C4-2B (cell line): ENCODE data around the gene ZNF675.
"Not testable (repeated sequence)": the region's sequence is repeated elsewhere in the genome, so short reads cannot be mapped to it uniquely, and the experiment has no call there.

Source experiments
- ZFX ChIP-seq: fragments of 450-650 bp; IDR thresholded peaks from 2 replicates; pipeline ENCODE4 v1.6.1; 2017
- TF ChIP-seq, protein P1 (sequence below): fragments of 450-650 bp; conservative IDR thresholded peaks from 2 replicates; pipeline ENCODE4 v1.5.1; 2017; ENCODE audit warnings: mild to moderate bottlenecking

DNA sequence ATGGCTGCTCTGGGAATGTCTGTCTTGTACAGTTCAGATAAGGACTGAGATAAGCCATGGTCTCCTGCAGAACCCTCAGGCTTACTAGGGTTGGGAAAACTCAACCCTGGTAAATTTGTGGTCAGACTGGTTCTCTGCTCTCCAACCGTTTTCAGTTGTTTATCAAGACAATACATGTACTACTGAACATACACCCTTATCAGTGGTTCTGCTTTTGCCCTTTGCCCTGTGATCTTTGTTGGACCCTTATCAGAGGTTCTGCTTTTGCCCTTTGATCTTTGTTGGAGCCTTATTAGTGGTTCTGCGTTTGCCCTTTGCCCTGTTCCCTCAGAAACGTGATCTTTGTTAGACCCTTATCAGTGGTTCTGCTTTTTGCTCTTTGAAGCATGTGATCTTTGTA, 37.2 kb downstream of the ZNF675 start:
- TF ChIP-seq, protein P1, sequence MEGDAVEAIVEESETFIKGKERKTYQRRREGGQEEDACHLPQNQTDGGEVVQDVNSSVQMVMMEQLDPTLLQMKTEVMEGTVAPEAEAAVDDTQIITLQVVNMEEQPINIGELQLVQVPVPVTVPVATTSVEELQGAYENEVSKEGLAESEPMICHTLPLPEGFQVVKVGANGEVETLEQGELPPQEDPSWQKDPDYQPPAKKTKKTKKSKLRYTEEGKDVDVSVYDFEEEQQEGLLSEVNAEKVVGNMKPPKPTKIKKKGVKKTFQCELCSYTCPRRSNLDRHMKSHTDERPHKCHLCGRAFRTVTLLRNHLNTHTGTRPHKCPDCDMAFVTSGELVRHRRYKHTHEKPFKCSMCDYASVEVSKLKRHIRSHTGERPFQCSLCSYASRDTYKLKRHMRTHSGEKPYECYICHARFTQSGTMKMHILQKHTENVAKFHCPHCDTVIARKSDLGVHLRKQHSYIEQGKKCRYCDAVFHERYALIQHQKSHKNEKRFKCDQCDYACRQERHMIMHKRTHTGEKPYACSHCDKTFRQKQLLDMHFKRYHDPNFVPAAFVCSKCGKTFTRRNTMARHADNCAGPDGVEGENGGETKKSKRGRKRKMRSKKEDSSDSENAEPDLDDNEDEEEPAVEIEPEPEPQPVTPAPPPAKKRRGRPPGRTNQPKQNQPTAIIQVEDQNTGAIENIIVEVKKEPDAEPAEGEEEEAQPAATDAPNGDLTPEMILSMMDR, result not testable (repeated sequence)
- TF ChIP-seq ZFX, result not testable (repeated sequence)
